Mesenchymal stem cell (in vitro differentiated cells and primary cell): ENCODE data around the gene AUTS2.

Experiments
- DNase-seq: peaks from one replicate; pipeline ENCODE4 v3.0.0-alpha.2; 2013
- H2AFZ ChIP-seq: one replicate; pipeline ENCODE4 v1.6.1; 2013; ENCODE audit warnings: low read depth, mild to moderate bottlenecking, control low read depth, inconsistent platforms, low read length, moderate library complexity
- H2AK5ac ChIP-seq: 2 replicates; pipeline ENCODE4 v1.6.1; 2013; ENCODE audit warnings: low read length, moderate library complexity, mild to moderate bottlenecking, inconsistent platforms; ENCODE audit not compliant: severe bottlenecking
- H2BK120ac ChIP-seq: one replicate; pipeline ENCODE4 v1.6.1; 2013; ENCODE audit warnings: low read depth, mild to moderate bottlenecking, inconsistent platforms, low read length, moderate library complexity
- H2BK12ac ChIP-seq, 2 experiments: one replicate each; pipeline ENCODE4 v1.6.1; 2013; ENCODE audit warnings: inconsistent platforms in 2 of 2, low read length in 2 of 2, mild to moderate bottlenecking in 2 of 2, moderate library complexity in 2 of 2, control low read depth in 1 of 2
- H2BK15ac ChIP-seq: one replicate; pipeline ENCODE4 v1.6.1; 2013; ENCODE audit warnings: mild to moderate bottlenecking, low read depth, inconsistent platforms; ENCODE audit not compliant: poor library complexity, severe bottlenecking
- H2BK5ac ChIP-seq: 2 replicates; pipeline ENCODE4 v1.6.1; 2013; ENCODE audit warnings: low read depth, mild to moderate bottlenecking, low read length, control low read depth, inconsistent platforms; ENCODE audit not compliant: poor library complexity, severe bottlenecking
- H3K14ac ChIP-seq, 2 experiments: one replicate each; pipeline ENCODE4 v1.6.1; 2013; ENCODE audit warnings: inconsistent platforms in 2 of 2, low read length in 2 of 2, control low read depth in 1 of 2, mild to moderate bottlenecking in 1 of 2, moderate library complexity in 1 of 2
- H3K18ac ChIP-seq, 2 experiments: one replicate each; pipeline ENCODE4 v1.6.1; 2013; ENCODE audit warnings: inconsistent platforms in 2 of 2, low read length in 2 of 2, control low read depth in 1 of 2, low read depth in 1 of 2, mild to moderate bottlenecking in 1 of 2
- H3K23ac ChIP-seq, 2 experiments: one replicate each; pipeline ENCODE4 v1.6.1; 2013; ENCODE audit warnings: inconsistent platforms in 2 of 2, low read length in 2 of 2, mild to moderate bottlenecking in 2 of 2, moderate library complexity in 2 of 2, control low read depth in 1 of 2
- H3K27ac ChIP-seq: 2 replicates; pipeline ENCODE4 v1.5.1; 2013; ENCODE audit warnings: mild to moderate bottlenecking, moderate library complexity, low read length, control low read depth, inconsistent platforms; ENCODE audit not compliant: poor library complexity, severe bottlenecking
- H3K27me3 ChIP-seq, 2 experiments: 2 replicates each; pipeline versions ENCODE4 v1.6.1 to v1.7.0; 2013; ENCODE audit warnings: low read length in 2 of 2, mild to moderate bottlenecking in 2 of 2, moderate library complexity in 2 of 2, control low read depth in 1 of 2, inconsistent platforms in 1 of 2; ENCODE audit not compliant: control insufficient read depth in 1 of 2, insufficient read depth in 1 of 2
- H3K36me3 ChIP-seq, 2 experiments: 2 replicates each; pipeline versions ENCODE4 v1.6.1 to v1.7.0; 2013; ENCODE audit warnings: low read length in 2 of 2, control low read depth in 1 of 2, inconsistent platforms in 1 of 2, low read depth in 1 of 2, mild to moderate bottlenecking in 1 of 2; ENCODE audit not compliant: insufficient read depth in 2 of 2, control insufficient read depth in 1 of 2
- H3K4ac ChIP-seq, 2 experiments: one replicate each; pipeline ENCODE4 v1.6.1; 2013; ENCODE audit warnings: inconsistent platforms in 2 of 2, low read length in 2 of 2, mild to moderate bottlenecking in 2 of 2, moderate library complexity in 2 of 2, control low read depth in 1 of 2, low read depth in 1 of 2
- H3K4me1 ChIP-seq: 2 replicates; pipeline ENCODE4 v1.6.1; 2013; ENCODE audit warnings: low read depth, low read length, control low read depth; ENCODE audit not compliant: control insufficient read depth, insufficient read depth
- H3K4me2 ChIP-seq: 2 replicates; pipeline ENCODE4 v1.6.1; 2013; ENCODE audit warnings: low read length, mild to moderate bottlenecking, inconsistent platforms; ENCODE audit not compliant: poor library complexity, severe bottlenecking
- H3K4me3 ChIP-seq, 2 experiments: 2 replicates each; pipeline versions ENCODE4 v1.5.1 to v1.7.0; 2013; ENCODE audit warnings: low read length in 2 of 2, mild to moderate bottlenecking in 2 of 2, control low read depth in 1 of 2, low read depth in 1 of 2; ENCODE audit not compliant: insufficient read depth in 1 of 2
- H3K79me1 ChIP-seq: replicated peaks from 2 replicates; pipeline ENCODE4 v1.6.1; 2013; ENCODE audit warnings: mild to moderate bottlenecking, control low read depth, low read length, inconsistent platforms; ENCODE audit not compliant: poor library complexity, severe bottlenecking
- H3K9ac ChIP-seq: 2 replicates; pipeline ENCODE4 v1.7.0; 2013; ENCODE audit warnings: mild to moderate bottlenecking, low read length, moderate library complexity
- H3K9me3 ChIP-seq: 2 replicates; pipeline ENCODE4 v1.7.0; 2013; ENCODE audit warnings: mild to moderate bottlenecking, low read length; ENCODE audit not compliant: control insufficient read depth
- H4K8ac ChIP-seq: one replicate; pipeline ENCODE4 v1.6.1; 2013; ENCODE audit warnings: inconsistent platforms, mild to moderate bottlenecking, low read length, moderate library complexity
- H4K91ac ChIP-seq: one replicate; pipeline ENCODE4 v1.6.1; 2013; ENCODE audit warnings: mild to moderate bottlenecking, low read length, inconsistent platforms
- WGBS: methylation state at CpG from one replicate; pipeline ENCODE4 v1.1.7; 2013; ENCODE audit warnings: mixed read lengths; 5-methylcytosine and 5-hydroxymethylcytosine counted together

The AUTS2 gene

GRCh38 chr7:69654849-69655707 lies 56.8 kb downstream of the AUTS2 start:
- Histone ChIP-seq H2BK5ac (no peak overlapping the region), H3K36me3 (no peaks in the 10 kb centered on the region), H3K27ac (no peak overlapping the region), H3K14ac (no peak overlapping the region), H3K79me1 (peaks cover 38% of the 10 kb centered on the region), H4K8ac (no peak overlapping the region), H3K18ac (no peak overlapping the region), H3K4me2 (no peak overlapping the region), H3K23ac (no peak overlapping the region), H2AFZ (no peak overlapping the region), H3K27me3 (no peaks in the 10 kb centered on the region), H4K91ac (no peak overlapping the region), H2AK5ac (peak overlapping the region; percentile 15), H2BK12ac (no peak overlapping the region), H2BK15ac (no peak overlapping the region), H3K4me1 (peaks cover 5% of the 10 kb centered on the region), H2BK120ac (no peak overlapping the region), H3K4me3 (no peak overlapping the region), H3K9me3 (no peaks in the 10 kb centered on the region), H3K9ac (no peak overlapping the region), H3K4ac (no peak overlapping the region)
- no peak for DNase-seq
- 91% methylated on average over 6 of the region's 6 CpGs for WGBS

- Histone ChIP-seq H3K18ac (no peak overlapping the region), H3K9ac (no peak overlapping the region), H4K8ac (no peak overlapping the region), H3K4ac (no peak overlapping the region), H3K23ac (no peak overlapping the region), H3K9me3 (no peaks in the 10 kb centered on the region), H2AFZ (no peak overlapping the region), H3K14ac (no peak overlapping the region), H2BK120ac (no peak overlapping the region), H3K27ac (no peak overlapping the region), H4K91ac (no peak overlapping the region), H2BK12ac (no peak overlapping the region), H3K27me3 (no peaks in the 10 kb centered on the region), H2BK15ac (no peak overlapping the region), H3K4me1 (peaks cover 5% of the 10 kb centered on the region), H2AK5ac (no peak overlapping the region), H3K4me2 (no peak overlapping the region), H2BK5ac (no peak overlapping the region), H3K36me3 (no peaks in the 10 kb centered on the region), H3K4me3 (no peak overlapping the region), H3K79me1 (peaks cover 36% of the 10 kb centered on the region)
- WGBS: 70% methylated on average over 2 of the region's 2 CpGs
- no peak for DNase-seq
Observed at GRCh38 chr7:69656077-69656476, 57.8 kb downstream of the AUTS2 start.

- no peak overlapping the region for H2AK5ac ChIP-seq
- no peaks in the 10 kb centered on the region for H3K36me3 ChIP-seq
- H3K4me1 ChIP-seq: peaks cover 5% of the 10 kb centered on the region
- H2BK15ac ChIP-seq: no peak overlapping the region
- no peak overlapping the region for H2BK5ac ChIP-seq
- no peaks in the 10 kb centered on the region for H3K27me3 ChIP-seq
- no peak overlapping the region for H3K27ac ChIP-seq
- H3K14ac ChIP-seq: no peak overlapping the region
- H2AFZ ChIP-seq: no peak overlapping the region
- H3K9ac ChIP-seq: peak overlapping the region; percentile 63
- no peak overlapping the region for H2BK12ac ChIP-seq
- H3K9me3 ChIP-seq: no peaks in the 10 kb centered on the region
- H4K91ac ChIP-seq: no peak overlapping the region
- H3K4me2 ChIP-seq: no peak overlapping the region
- no peak overlapping the region for H3K18ac ChIP-seq
- 2% methylated on average over 5 of the region's 5 CpGs for WGBS
- no peak overlapping the region for H3K23ac ChIP-seq
- no peak overlapping the region for H2BK120ac ChIP-seq
- peak; percentile 15 for DNase-seq
- no peak overlapping the region for H3K4ac ChIP-seq
- H3K4me3 ChIP-seq: peak overlapping the region in 1 of 2 experiments; percentile 10
- peaks cover 38% of the 10 kb centered on the region for H3K79me1 ChIP-seq
- no peak overlapping the region for H4K8ac ChIP-seq
Observed at GRCh38 chr7:69656890-69657289, 58.6 kb downstream of the AUTS2 start.

- H3K27me3 ChIP-seq: no peaks in the 10 kb centered on the region
- no peak overlapping the region for H2BK120ac ChIP-seq
- H4K8ac ChIP-seq: no peak overlapping the region
- no peak overlapping the region for H3K4ac ChIP-seq
- no peak overlapping the region for H2BK12ac ChIP-seq
- H2AFZ ChIP-seq: no peak overlapping the region
- DNase-seq: no peak
- H2BK15ac ChIP-seq: no peak overlapping the region
- no peak overlapping the region for H3K23ac ChIP-seq
- H2BK5ac ChIP-seq: no peak overlapping the region
- no peak overlapping the region for H3K27ac ChIP-seq
- H2AK5ac ChIP-seq: no peak overlapping the region
- WGBS: 92% methylated on average over 3 of the region's 4 CpGs
- no peak overlapping the region for H3K18ac ChIP-seq
- H3K79me1 ChIP-seq: peaks cover 34% of the 10 kb centered on the region
- H3K9me3 ChIP-seq: no peaks in the 10 kb centered on the region
- H3K36me3 ChIP-seq: no peaks in the 10 kb centered on the region
- H3K4me2 ChIP-seq: no peak overlapping the region
- peak overlapping the region; percentile 63 for H3K9ac ChIP-seq
- H3K14ac ChIP-seq: no peak overlapping the region
- H4K91ac ChIP-seq: no peak overlapping the region
- H3K4me3 ChIP-seq: peak overlapping the region in 1 of 2 experiments; percentile 10
- peaks cover 5% of the 10 kb centered on the region for H3K4me1 ChIP-seq
Observed at GRCh38 chr7:69657331-69657730, 59.1 kb downstream of the AUTS2 start.
